Measurements from ENCODE around the gene INO80C.

Gene INO80C

GRCh38 chr18:35443847-35444246, 53.9 kb downstream of the INO80C start:
- ChIA-PET POLR2A (no interaction called here), CTCF (no interaction called here)

DNA sequence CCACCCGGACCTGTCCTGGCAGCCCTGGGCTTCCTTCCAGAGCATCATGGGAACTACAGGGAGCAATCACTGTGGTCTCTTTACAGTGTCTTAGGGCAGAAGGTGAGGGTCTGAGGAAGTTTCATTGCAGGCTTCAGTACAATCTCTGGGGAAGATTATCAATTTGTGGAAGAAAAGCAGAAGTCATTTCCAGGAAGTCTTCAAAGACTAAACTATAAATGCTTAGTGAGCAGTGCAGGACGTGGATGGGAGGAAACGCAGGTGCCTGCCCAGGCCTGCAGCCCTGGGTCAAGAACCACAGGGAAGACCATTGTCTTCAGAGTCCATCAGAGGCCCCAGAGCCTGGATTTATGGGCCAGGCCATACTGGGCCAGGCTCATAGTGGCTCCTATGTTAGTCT, 54.3 kb downstream of the INO80C start:
- POLR2A ChIA-PET, result no interaction called here

More at GRCh38 chr18:35443847-35444246, 53.9 kb downstream of the INO80C start:
- TF ChIP-seq ARNT (IDR thresholded peaks at IDR 0.05) (no peak), CTBP1 (IDR thresholded peaks at IDR 0.05; ENCODE audit: borderline replicate concordance) (no peak), ELF4 (IDR thresholded peaks at IDR 0.05) (no peak), FOXM1 (IDR thresholded peaks at IDR 0.05; ENCODE audit: borderline replicate concordance) (no peak), TARDBP (IDR thresholded peaks at IDR 0.05) (no peak), FOXK2 (IDR thresholded peaks at IDR 0.05) (no peak), NFRKB (IDR thresholded peaks at IDR 0.05) (no peak), SUZ12 (IDR thresholded peaks at IDR 0.05) (no peak), HDGF (IDR thresholded peaks at IDR 0.05; ENCODE audit: borderline replicate concordance) (no peak), ZNF384 (IDR thresholded peaks at IDR 0.05) (no peak), BHLHE40 (IDR thresholded peaks at IDR 0.05; ENCODE audit: borderline replicate concordance) (no peak), FOXA1 (IDR thresholded peaks at IDR 0.05) (no peak), L3MBTL2 (conservative IDR thresholded peaks at IDR 0.05) (no peak), SP1 (IDR thresholded peaks at IDR 0.05) (no peak), LEF1 (IDR thresholded peaks at IDR 0.05; ENCODE audit: borderline replicate concordance) (no peak)
- TF ChIP-seq, protein P1, sequence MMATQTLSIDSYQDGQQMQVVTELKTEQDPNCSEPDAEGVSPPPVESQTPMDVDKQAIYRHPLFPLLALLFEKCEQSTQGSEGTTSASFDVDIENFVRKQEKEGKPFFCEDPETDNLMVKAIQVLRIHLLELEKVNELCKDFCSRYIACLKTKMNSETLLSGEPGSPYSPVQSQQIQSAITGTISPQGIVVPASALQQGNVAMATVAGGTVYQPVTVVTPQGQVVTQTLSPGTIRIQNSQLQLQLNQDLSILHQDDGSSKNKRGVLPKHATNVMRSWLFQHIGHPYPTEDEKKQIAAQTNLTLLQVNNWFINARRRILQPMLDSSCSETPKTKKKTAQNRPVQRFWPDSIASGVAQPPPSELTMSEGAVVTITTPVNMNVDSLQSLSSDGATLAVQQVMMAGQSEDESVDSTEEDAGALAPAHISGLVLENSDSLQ (IDR thresholded peaks at IDR 0.05), result no peak
- DNase-seq (ENCODE audit: extremely low spot score), result no peak

DNA sequence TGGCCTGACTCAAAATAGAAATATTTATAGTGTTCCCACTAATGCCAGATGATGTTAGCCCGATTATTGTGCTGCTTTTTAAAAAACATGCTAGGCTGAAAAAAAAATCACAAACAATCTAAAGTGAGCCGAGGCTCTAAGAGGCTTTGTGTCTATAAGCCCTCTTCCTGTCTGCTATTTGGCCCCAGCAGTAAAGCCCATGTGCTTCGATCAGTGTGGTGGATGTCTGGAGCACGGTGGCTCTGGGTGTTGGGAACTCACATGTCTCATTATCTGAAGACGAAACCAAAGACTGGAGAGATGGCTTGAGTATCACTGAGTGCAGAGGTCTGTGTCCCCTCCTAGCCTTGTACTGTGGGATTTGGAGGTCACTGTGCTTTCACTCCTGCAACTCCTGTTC, 55.1 kb downstream of the INO80C start:
- no peak for DNase-seq (ENCODE audit: extremely low spot score)
- no peak for TF ChIP-seq ARNT (IDR thresholded peaks at IDR 0.05)
- no peak for TF ChIP-seq TARDBP (IDR thresholded peaks at IDR 0.05)
- TF ChIP-seq CTBP1 (IDR thresholded peaks at IDR 0.05; ENCODE audit: borderline replicate concordance), result no peak
- TF ChIP-seq ELF4 (IDR thresholded peaks at IDR 0.05), result no peak
- TF ChIP-seq FOXK2 (IDR thresholded peaks at IDR 0.05), result no peak
- no peak for TF ChIP-seq HDGF (IDR thresholded peaks at IDR 0.05; ENCODE audit: borderline replicate concordance)
- no peak for TF ChIP-seq FOXM1 (IDR thresholded peaks at IDR 0.05; ENCODE audit: borderline replicate concordance)
- TF ChIP-seq L3MBTL2 (conservative IDR thresholded peaks at IDR 0.05), result no peak
- TF ChIP-seq SUZ12 (IDR thresholded peaks at IDR 0.05), result no peak
- TF ChIP-seq SP1 (IDR thresholded peaks at IDR 0.05), result no peak
- no peak for TF ChIP-seq BHLHE40 (IDR thresholded peaks at IDR 0.05; ENCODE audit: borderline replicate concordance)
- no peak for TF ChIP-seq ZNF384 (IDR thresholded peaks at IDR 0.05)
- no peak for TF ChIP-seq LEF1 (IDR thresholded peaks at IDR 0.05; ENCODE audit: borderline replicate concordance)
- no peak for TF ChIP-seq FOXA1 (IDR thresholded peaks at IDR 0.05)
- TF ChIP-seq, protein P1 (IDR thresholded peaks at IDR 0.05), result no peak
- CTCF ChIA-PET, result no interaction called here
- POLR2A ChIA-PET, result no interaction called here

More for the DNA sequence above, 54.3 kb downstream of the INO80C start:
- TF ChIP-seq FOXM1 (IDR thresholded peaks at IDR 0.05; ENCODE audit: borderline replicate concordance), result no peak
- DNase-seq (ENCODE audit: extremely low spot score), result no peak
- CTCF ChIA-PET, result no interaction called here

DNA sequence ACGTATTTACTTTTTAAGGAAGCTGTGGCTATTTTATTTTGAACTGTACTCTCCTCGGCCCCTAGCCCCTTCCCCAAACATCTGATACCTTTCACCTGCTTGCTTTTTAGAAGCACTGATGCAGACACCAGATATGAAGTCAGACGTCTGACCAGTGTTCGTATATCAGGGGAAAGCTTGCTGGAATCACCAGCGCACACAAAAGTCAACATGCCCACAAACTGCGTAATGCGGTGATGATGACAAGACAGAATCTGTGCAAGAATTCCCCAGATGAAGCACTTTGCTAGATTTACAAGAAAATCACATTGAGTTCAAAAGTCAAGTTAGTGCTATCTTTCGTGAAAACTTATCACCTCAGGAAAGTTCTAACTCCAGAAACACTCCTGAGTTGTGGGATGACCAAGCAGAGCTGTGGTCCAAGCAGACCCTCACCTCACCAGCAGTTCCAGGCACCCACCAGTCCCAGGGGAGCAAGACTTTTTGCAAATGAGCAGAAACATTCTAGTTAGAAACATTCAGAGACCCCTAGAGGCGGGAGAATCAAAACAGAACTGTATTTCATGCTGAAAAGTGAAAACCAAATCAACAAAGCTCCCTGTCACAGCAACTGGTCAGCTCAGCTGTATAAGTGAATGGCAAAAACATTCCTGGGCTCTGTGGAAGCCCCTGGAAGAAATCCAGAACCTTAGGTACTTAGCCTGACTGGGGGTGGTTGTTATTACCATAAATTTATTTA, 55.7 kb downstream of the INO80C start:
- DNase-seq (ENCODE audit: extremely low spot score), result no peak
- TF ChIP-seq LEF1 (IDR thresholded peaks at IDR 0.05; ENCODE audit: borderline replicate concordance) (no peak), FOXK2 (IDR thresholded peaks at IDR 0.05) (no peak)
- POLR2A ChIA-PET, result no interaction called here
- CTCF ChIA-PET, result no interaction called here

GRCh38 chr18:35438480-35439234, 59.1 kb downstream of the INO80C start:
- ChIA-PET POLR2A (interaction anchor here (0.7 kb wide), 1 partner anchor 534 kb away, joined by 3 read pairs; the partner anchor contains the start of gene RMP24), CTCF (interaction anchor here (0.9 kb wide), 1 partner anchor 317 kb away, joined by 3 read pairs; no protein-coding TSS in a partner anchor)
- TF ChIP-seq SP1 (IDR thresholded peaks at IDR 0.05) (no peak), ELF4 (IDR thresholded peaks at IDR 0.05) (no peak), ARNT (IDR thresholded peaks at IDR 0.05) (no peak), FOXM1 (IDR thresholded peaks at IDR 0.05; ENCODE audit: borderline replicate concordance) (no peak), TARDBP (IDR thresholded peaks at IDR 0.05) (no peak), L3MBTL2 (conservative IDR thresholded peaks at IDR 0.05) (no peak), ZNF384 (IDR thresholded peaks at IDR 0.05) (no peak), BHLHE40 (IDR thresholded peaks at IDR 0.05; ENCODE audit: borderline replicate concordance) (no peak), FOXK2 (IDR thresholded peaks at IDR 0.05) (no peak), CTBP1 (IDR thresholded peaks at IDR 0.05; ENCODE audit: borderline replicate concordance) (no peak), NFRKB (IDR thresholded peaks at IDR 0.05) (no peak), SUZ12 (IDR thresholded peaks at IDR 0.05) (no peak), HDGF (IDR thresholded peaks at IDR 0.05; ENCODE audit: borderline replicate concordance) (no peak), LEF1 (IDR thresholded peaks at IDR 0.05; ENCODE audit: borderline replicate concordance) (no peak), FOXA1 (IDR thresholded peaks at IDR 0.05) (no peak)
- TF ChIP-seq, protein P1 (IDR thresholded peaks at IDR 0.05), result no peak
- DNase-seq (ENCODE audit: extremely low spot score), result no peak

DNA sequence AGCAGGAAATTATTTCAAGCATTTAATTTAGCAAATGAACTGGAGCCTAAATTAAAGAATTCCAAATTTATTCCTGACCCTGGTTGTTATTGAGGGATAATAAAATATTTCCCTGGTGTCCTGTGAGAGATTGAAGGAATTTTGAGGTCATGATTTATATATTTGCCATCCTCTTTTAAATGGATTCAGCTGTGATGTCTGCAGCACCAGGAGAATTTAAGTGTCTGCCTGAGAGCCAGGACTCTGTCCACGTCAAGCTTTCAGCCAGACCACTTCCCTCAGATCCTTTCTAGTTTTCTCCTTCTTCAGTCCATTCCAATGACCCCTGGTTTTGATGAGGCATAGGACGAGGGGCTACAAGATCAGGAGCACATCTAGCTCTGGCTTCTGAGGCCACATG, 59.9 kb downstream of the INO80C start:
- DNase-seq (ENCODE audit: extremely low spot score), result no peak
- TF ChIP-seq ELF4 (IDR thresholded peaks at IDR 0.05) (no peak), SUZ12 (IDR thresholded peaks at IDR 0.05) (no peak), SP1 (IDR thresholded peaks at IDR 0.05) (no peak), TARDBP (IDR thresholded peaks at IDR 0.05) (no peak), ARNT (IDR thresholded peaks at IDR 0.05) (no peak), CTBP1 (IDR thresholded peaks at IDR 0.05; ENCODE audit: borderline replicate concordance) (no peak), L3MBTL2 (conservative IDR thresholded peaks at IDR 0.05) (no peak)
- POLR2A ChIA-PET, result interaction anchor here (0.8 kb wide), 1 partner anchor 60 kb away, joined by 4 read pairs; the partner anchor contains the start of gene INO80C
- CTCF ChIA-PET, result interaction anchor here (0.9 kb wide), 1 partner anchor 318 kb away, joined by 3 read pairs; no protein-coding TSS in a partner anchor
